H1 (cell line): ENCODE data around the gene CEP85L. TPM values are rescaled to one million over a fixed set of nuclear protein-coding genes. Genes with fewer than 3 reads are reported as not detected.

Source experiments
- CTCF ChIA-PET: fragments of 300-600 bp; sonication (Branson Sonifier 250); formaldehyde crosslinking; loops from one replicate; lab custom pipeline; 2021; ENCODE audit not compliant: partially characterized antibody; lab: Charles Lee
- POLR2A ChIA-PET: fragments of 300-600 bp; sonication (Branson Sonifier 250); formaldehyde crosslinking; loops from one replicate; lab custom pipeline; 2021; ENCODE audit warnings: inconsistent platforms; ENCODE audit not compliant: partially characterized antibody; lab: Charles Lee
- DNase-seq, 2 experiments: peaks; one replicate each; pipeline versions ENCODE4 v3.0.0 to v3.0.0-alpha.2; 2010 to 2022; ENCODE audit warnings: low spot score in 2 of 2, low read depth in 1 of 2, mixed read lengths in 1 of 2
- FAIRE-seq: peaks from 2 replicates; lab custom pipeline; 2011; peaks lifted over from hg19 to GRCh38; lab: Jason Lieb, UNC
- H2AFZ ChIP-seq: 2 replicates; pipeline ENCODE4 v1.8.1; 2012; ENCODE audit warnings: low read length, inconsistent platforms
- H2AK5ac ChIP-seq: 2 replicates; pipeline ENCODE4 v1.6.1; 2013; ENCODE audit warnings: low read depth, low read length
- H2BK120ac ChIP-seq: replicated peaks from 2 replicates; pipeline ENCODE3; 2013; ENCODE audit warnings: low read depth, low read length, inconsistent platforms
- H2BK12ac ChIP-seq: 2 replicates; pipeline ENCODE4 v1.6.1; 2013; ENCODE audit warnings: low read depth, low read length
- H2BK15ac ChIP-seq: 2 replicates; pipeline ENCODE4 v1.6.1; 2013; ENCODE audit warnings: low read length
- H2BK20ac ChIP-seq: 2 replicates; pipeline ENCODE4 v1.6.1; 2013; ENCODE audit warnings: low read length
- H2BK5ac ChIP-seq: 2 replicates; pipeline ENCODE4 v1.6.1; 2013; ENCODE audit warnings: low read depth, low read length
- H3K14ac ChIP-seq: 2 replicates; pipeline ENCODE4 v1.6.1; 2013; ENCODE audit warnings: inconsistent platforms; ENCODE audit not compliant: insufficient read length
- H3K18ac ChIP-seq: 2 replicates; pipeline ENCODE4 v1.6.1; 2013; ENCODE audit warnings: low read length; ENCODE audit errors: extremely low read depth
- H3K23ac ChIP-seq: 2 replicates; pipeline ENCODE4 v1.6.1; 2013; ENCODE audit warnings: inconsistent platforms; ENCODE audit not compliant: insufficient read length
- H3K23me2 ChIP-seq: 2 replicates; pipeline ENCODE4 v1.6.1; 2013; ENCODE audit warnings: low read depth, low read length
- H3K27ac ChIP-seq: 2 replicates; pipeline ENCODE4 v1.6.1; 2011; ENCODE audit warnings: low read depth, low read length, inconsistent platforms
- H3K27me3 ChIP-seq, 4 experiments: replicated peaks in 1 of 4; 1 replicate in 1 of 4; 2 replicates in 3 of 4; pipeline versions ENCODE4 v1.6.1 to v1.8.1; 2011 to 2013; ENCODE audit warnings: low read length in 3 of 4, mild to moderate bottlenecking in 3 of 4, inconsistent platforms in 2 of 4, mixed read lengths in 2 of 4, moderate library complexity in 1 of 4; ENCODE audit not compliant: control insufficient read depth in 3 of 4, insufficient read depth in 3 of 4; ENCODE audit errors: extremely low read depth in 1 of 4
- H3K36me3 ChIP-seq, 4 experiments: 2 replicates each; pipeline versions ENCODE4 v1.6.1 to v1.8.1; 2011 to 2013; ENCODE audit warnings: mild to moderate bottlenecking in 4 of 4, low read length in 3 of 4, moderate library complexity in 2 of 4, control low read depth in 1 of 4, inconsistent platforms in 1 of 4; ENCODE audit not compliant: insufficient read depth in 4 of 4, control insufficient read depth in 2 of 4
- H3K4ac ChIP-seq: replicated peaks from 2 replicates; pipeline ENCODE3; 2013; ENCODE audit warnings: low read length, low read depth, mixed read lengths, inconsistent platforms; ENCODE audit not compliant: insufficient read length
- H3K4me1 ChIP-seq, 4 experiments: replicated peaks in 1 of 4; 1 replicate in 1 of 4; 2 replicates in 3 of 4; pipeline versions ENCODE4 v1.6.1 to v1.8.1; 2011 to 2013; ENCODE audit warnings: low read length in 3 of 4, inconsistent platforms in 2 of 4, mixed read lengths in 1 of 4; ENCODE audit not compliant: insufficient read depth in 4 of 4, control insufficient read depth in 3 of 4
- H3K4me2 ChIP-seq, 2 experiments: 2 replicates each; pipeline versions ENCODE4 v1.6.1 to v1.8.1; 2011 to 2013; ENCODE audit warnings: low read depth in 2 of 2, low read length in 2 of 2, control low read depth in 1 of 2, inconsistent platforms in 1 of 2, mild to moderate bottlenecking in 1 of 2; ENCODE audit not compliant: insufficient read depth in 1 of 2
- H3K4me3 ChIP-seq, 4 experiments: fragments of 200-600, 300-600 bp in 1 of 4; sonication (generic), shearing (Covaris generic), sonication (Bioruptor Twin) in 1 of 4; 2 replicates each; pipeline versions ENCODE4 v1.5.1 to v1.8.1; 2011 to 2016; ENCODE audit warnings: low read length in 4 of 4, low read depth in 3 of 4, control low read depth in 2 of 4, inconsistent platforms in 2 of 4, mild to moderate bottlenecking in 2 of 4, mixed read lengths in 1 of 4, moderate library complexity in 1 of 4; ENCODE audit not compliant: insufficient read depth in 2 of 4; ENCODE audit errors: extremely low read depth in 1 of 4
- H3K56ac ChIP-seq: replicated peaks from 2 replicates; pipeline ENCODE3; 2013; ENCODE audit warnings: low read depth, mild to moderate bottlenecking, mixed read lengths, low read length, inconsistent platforms; ENCODE audit not compliant: insufficient read length
- H3K79me1 ChIP-seq: 2 replicates; pipeline ENCODE4 v1.6.1; 2013; ENCODE audit warnings: low read depth, low read length, control low read depth
- H3K79me2 ChIP-seq, 2 experiments: 2 replicates each; pipeline versions ENCODE4 v1.6.1 to v1.8.1; 2012 to 2013; ENCODE audit warnings: low read length in 2 of 2, mild to moderate bottlenecking in 2 of 2, inconsistent platforms in 1 of 2; ENCODE audit not compliant: insufficient read depth in 2 of 2, control insufficient read depth in 1 of 2
- H3K9ac ChIP-seq, 4 experiments: replicated peaks in 1 of 4; 1 replicate in 1 of 4; 2 replicates in 3 of 4; pipeline versions ENCODE4 v1.6.1 to v1.8.1; 2011 to 2013; ENCODE audit warnings: low read depth in 3 of 4, low read length in 3 of 4, control low read depth in 2 of 4, mild to moderate bottlenecking in 2 of 4, moderate library complexity in 2 of 4, inconsistent platforms in 1 of 4; ENCODE audit errors: extremely low read depth in 1 of 4
- H3K9me3 ChIP-seq, 2 experiments: 2 replicates each; pipeline versions ENCODE4 v1.6.1 to v1.8.1; 2012 to 2013; ENCODE audit warnings: mild to moderate bottlenecking in 2 of 2, moderate library complexity in 2 of 2, control low read depth in 1 of 2, inconsistent platforms in 1 of 2, low read depth in 1 of 2, low read length in 1 of 2, mixed read lengths in 1 of 2; ENCODE audit not compliant: insufficient read depth in 2 of 2
- H4K20me1 ChIP-seq, 2 experiments: replicated peaks in 1 of 2; 2 replicates each; pipeline versions ENCODE3 to v1.8.1; 2011 to 2013; ENCODE audit warnings: inconsistent platforms in 2 of 2, low read length in 2 of 2, mild to moderate bottlenecking in 1 of 2; ENCODE audit not compliant: insufficient read depth in 2 of 2, control insufficient read depth in 1 of 2
- H4K5ac ChIP-seq: 2 replicates; pipeline ENCODE4 v1.6.1; 2013; ENCODE audit warnings: low read length, low read depth, mixed read lengths, inconsistent platforms; ENCODE audit not compliant: insufficient read length
- H4K8ac ChIP-seq: 2 replicates; pipeline ENCODE4 v1.8.0; 2013; ENCODE audit warnings: mild to moderate bottlenecking, moderate library complexity, low read length, inconsistent platforms; ENCODE audit not compliant: insufficient read depth; ENCODE audit errors: extremely low read depth
- H4K91ac ChIP-seq: replicated peaks from 2 replicates; pipeline ENCODE3; 2013; ENCODE audit warnings: low read length, mixed read lengths, inconsistent platforms; ENCODE audit not compliant: insufficient read length
- GABPA ChIP-seq: IDR thresholded peaks from 2 replicates; pipeline ENCODE4 v1.6.1; 2011; ENCODE audit warnings: mild to moderate bottlenecking, low read length, moderate library complexity, borderline replicate concordance; ENCODE audit not compliant: insufficient read depth
- KDM4A ChIP-seq: IDR thresholded peaks from one replicate; pipeline ENCODE4 v1.7.1; 2012; ENCODE audit warnings: low read depth, mild to moderate bottlenecking, moderate library complexity, low read length, inconsistent platforms; ENCODE audit not compliant: severe bottlenecking
- WGBS, 2 experiments: shearing (Covaris generic) in 1 of 2; methylation state at CpG; one replicate each; pipeline versions ENCODE4 v1.1.6 to v1.1.7; 2013 to 2015; ENCODE audit warnings: low lambda C conversion rate in 2 of 2, mixed read lengths in 2 of 2, inconsistent platforms in 1 of 2, low coverage in 1 of 2, missing lambda C conversion rate in 1 of 2; ENCODE audit not compliant: insufficient replicate concordance in 2 of 2, insufficient coverage in 1 of 2, insufficient read length in 1 of 2; ENCODE audit errors: extremely low coverage in 1 of 2, missing lambda C conversion rate in 1 of 2; 5-methylcytosine and 5-hydroxymethylcytosine counted together
- polyA plus RNA-seq, 7 experiments: library from polyadenylated mRNA; depleted of rRNA in 3 of 7; stranded (reverse) in 5 of 7; unstranded in 2 of 7; fragments of >200 nt in 5 of 7; fragments of 200-250 nt in 2 of 7; gene quantifications; 1 replicate in 5 of 7; 2 replicates in 1 of 7; 4 replicates in 1 of 7; pipeline versions ENCODE4 v1.2.1 to v1.2.3, GENCODE V29; 2011 to 2013; ENCODE audit warnings: missing spikeins in 2 of 7, mixed read lengths in 2 of 7
- total RNA-seq: library from RNA; stranded (reverse); fragmentation: NEBNext Ultra II Directional; extraction: Animal tissue kit (Norgen Biotek cat#: 25700); gene quantifications from 2 replicates; pipeline ENCODE4 v1.2.1, GENCODE V29; 2021

Gene CEP85L
- total and polyA plus RNA-seq, 2 of the 8 experiments (the other 6 are each of a cell fraction or from before 2014, with no cell fraction given), result 3.2 to 27.6 TPM

DNA sequence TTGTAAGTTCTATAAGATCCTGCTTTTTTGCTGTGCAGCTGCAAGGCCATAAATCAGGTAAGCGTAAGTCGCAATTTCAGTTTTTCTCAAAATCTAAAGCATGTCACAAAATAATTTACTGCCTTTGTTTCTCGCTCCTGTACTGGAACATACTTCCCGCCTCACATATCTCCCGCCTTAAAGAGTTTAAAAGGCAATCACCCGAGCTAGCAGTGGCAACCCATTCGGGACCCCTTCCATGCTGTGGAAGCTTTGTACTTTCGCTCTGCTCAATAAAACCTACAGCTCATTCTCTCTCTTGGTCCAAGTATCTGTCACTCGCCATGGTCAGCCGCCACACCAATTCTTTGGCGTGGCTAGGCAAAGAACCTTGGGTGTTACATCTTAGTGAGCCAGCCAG is 34.0 kb downstream of the CEP85L start:
- no peak overlapping the region for H3K4ac ChIP-seq
- no peak overlapping the region for H2BK5ac ChIP-seq
- no peak overlapping the region for H3K14ac ChIP-seq
- H3K27me3 ChIP-seq, result no peaks in the 10 kb centered on the region
- no peak overlapping the region for H4K8ac ChIP-seq
- no peak overlapping the region for H2BK15ac ChIP-seq
- no peaks in the 10 kb centered on the region; the same call in 1 of the 2 replicates for H3K79me1 ChIP-seq
- DNase-seq (no peak), FAIRE-seq (no peak)
- CTCF ChIA-PET, result interaction anchor here (0.8 to 2.5 kb wide), 11 partner anchors 9 to 334 kb away, joined by 3 to 11 read pairs (median 4); no protein-coding TSS in a partner anchor
- no peak overlapping the region for H4K91ac ChIP-seq
- no peaks in the 10 kb centered on the region for H3K4me1 ChIP-seq
- no peak overlapping the region for H2AFZ ChIP-seq
- no peaks in the 10 kb centered on the region for H3K9me3 ChIP-seq
- H3K23me2 ChIP-seq, result no peaks in the 10 kb centered on the region
- TF ChIP-seq GABPA (no peak), KDM4A (no peak)
- no peak overlapping the region for H3K56ac ChIP-seq
- no peak overlapping the region for H3K27ac ChIP-seq
- H3K79me2 ChIP-seq, result no peaks in the 10 kb centered on the region
- 84% methylated on average over 11 of the region's 11 CpGs; no CpG with 5 or more reads in 1 of the 2 experiments for WGBS, 2 experiments
- no peak overlapping the region for H3K23ac ChIP-seq
- no peak overlapping the region for H3K9ac ChIP-seq
- H2BK20ac ChIP-seq, result no peak overlapping the region
- POLR2A ChIA-PET, result no interaction called here
- no peak overlapping the region; the same call in 1 of the 2 replicates for H2AK5ac ChIP-seq
- H3K18ac ChIP-seq, result no peak overlapping the region
- H3K4me2 ChIP-seq, result no peak overlapping the region
- no peak overlapping the region for H2BK12ac ChIP-seq
- no peak overlapping the region for H4K5ac ChIP-seq
- H2BK120ac ChIP-seq, result no peak overlapping the region
- no peaks in the 10 kb centered on the region for H3K36me3 ChIP-seq
- no peak overlapping the region for H3K4me3 ChIP-seq
- H4K20me1 ChIP-seq, result no peaks in the 10 kb centered on the region
